Eye (tissue), 1 donor: ENCODE data around the gene MRPS12.

ENCODE experiments used
- DNase-seq: peaks from one replicate; pipeline ENCODE4 v3.0.0-alpha.2; 2015

Gene MRPS12

DNA sequence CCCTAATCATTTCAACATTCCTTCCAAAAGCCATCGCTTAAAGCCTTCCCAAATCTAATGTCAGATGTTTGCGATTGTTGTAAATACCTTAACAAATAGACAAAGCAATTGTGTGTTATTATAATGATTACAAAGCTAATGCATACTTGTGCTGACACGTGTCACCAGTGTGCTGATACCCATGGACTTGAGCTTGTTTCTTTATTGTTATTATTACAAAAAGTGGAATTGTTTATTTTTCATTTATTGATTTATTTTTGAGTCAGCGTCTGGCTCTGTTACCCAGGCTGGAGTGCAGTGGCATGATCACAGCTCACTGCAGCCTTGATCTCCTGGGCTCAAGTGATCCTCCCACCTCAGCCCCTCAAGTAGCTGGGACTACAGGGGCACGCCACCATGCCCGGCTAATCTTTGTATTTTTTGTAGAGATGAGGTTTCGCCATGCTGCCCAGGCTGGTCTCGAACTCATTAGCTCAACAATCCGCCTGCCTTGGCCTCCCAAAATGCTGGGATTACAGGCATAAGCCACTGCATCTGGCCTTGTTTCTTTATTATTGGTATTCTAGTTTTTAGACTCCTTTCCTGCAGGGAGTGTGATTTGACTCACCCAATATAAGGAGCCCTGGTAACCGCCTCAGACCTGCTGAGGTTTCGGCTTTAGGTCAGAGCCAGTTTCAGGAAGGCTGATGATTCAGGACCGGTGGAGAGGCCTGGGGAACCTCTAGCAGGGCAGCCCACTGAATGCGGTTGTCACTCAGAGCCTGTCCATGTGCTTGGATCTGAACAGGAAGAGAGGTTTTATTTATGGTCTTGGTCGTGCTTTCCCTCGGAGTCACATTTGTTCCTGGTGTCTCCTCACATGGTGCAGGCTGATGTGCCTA lies 46.9 kb downstream of the MRPS12 start:
- DNase-seq, result no peak

DNA sequence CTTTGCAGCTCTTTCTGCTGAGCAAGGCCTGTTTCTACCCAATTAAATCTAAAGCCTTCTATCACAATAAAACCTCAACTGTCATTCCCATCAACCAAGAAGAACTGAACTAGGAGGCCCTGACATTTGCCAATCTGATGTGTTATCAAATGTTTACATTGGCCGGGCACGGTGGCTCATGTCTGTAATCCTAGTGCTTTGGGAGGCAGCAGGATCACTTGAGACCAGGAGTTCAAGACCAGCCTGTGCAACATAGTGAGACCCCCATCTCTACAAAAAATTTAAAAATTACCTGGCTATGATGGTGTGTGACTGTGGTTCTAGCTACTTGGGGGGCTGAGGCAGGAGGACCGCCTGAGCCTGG lies 47.6 kb downstream of the MRPS12 start:
- no peak for DNase-seq

DNA sequence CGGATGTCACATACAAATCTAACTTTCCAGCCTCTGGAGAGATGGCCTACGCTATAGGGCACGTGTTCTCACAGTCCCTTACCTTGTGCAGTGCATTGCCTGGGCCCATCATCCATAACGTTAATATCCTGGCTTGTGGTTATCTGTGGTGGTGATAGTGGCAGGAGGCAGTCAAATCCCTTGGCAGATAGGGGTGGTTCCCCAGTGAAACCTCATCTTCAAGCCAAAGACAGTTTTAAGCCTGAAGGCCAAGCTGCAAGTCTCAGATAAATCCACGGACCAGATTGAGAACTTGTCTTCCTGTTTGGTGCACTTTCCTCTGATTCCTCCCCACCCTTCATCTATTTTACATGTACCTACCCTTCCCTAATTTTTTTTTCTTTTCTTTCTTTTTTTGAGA lies 49.1 kb downstream of the MRPS12 start:
- DNase-seq, result no peak

DNA sequence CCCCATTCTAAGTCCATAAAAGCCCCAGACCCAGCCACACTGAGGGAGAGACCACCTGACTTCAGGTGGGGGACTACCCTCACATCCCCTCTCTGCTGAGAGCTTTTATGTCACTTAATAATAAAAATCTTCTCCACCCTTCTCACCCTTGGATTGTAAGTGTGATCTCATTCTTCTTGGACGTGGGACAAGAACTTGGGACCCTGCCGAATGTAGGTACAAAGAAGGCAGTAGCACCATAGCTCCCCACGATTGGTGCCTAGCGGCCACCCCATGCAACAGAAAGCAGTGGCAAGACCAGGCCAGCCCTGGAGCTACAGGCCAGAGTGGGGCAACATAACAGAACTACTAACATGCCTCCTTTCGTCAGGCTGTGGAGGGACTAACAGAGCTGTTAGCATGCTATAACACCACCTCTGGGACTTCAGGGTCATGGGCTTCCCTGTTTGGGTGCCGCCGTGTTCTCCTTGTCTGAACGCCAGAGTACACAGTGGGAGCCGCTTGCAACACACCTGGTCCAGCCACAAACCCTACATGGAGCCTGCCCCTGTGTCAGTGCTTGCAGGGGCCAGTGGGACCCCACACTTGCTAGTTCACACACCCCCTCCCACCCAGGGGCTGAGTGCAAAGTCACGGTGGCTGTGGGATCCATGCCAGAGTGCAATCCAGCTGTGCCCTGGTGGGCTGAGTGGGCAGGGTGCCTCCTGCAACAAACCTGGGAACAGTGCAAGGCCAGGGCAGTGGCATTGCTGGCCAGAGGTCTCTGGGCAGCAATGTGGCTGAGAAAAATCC lies 50.0 kb downstream of the MRPS12 start:
- DNase-seq, result no peak
